NCI-H187 (cell line): Measurements from ENCODE around the gene PER2.

Source experiments
- DNase-seq, 2 experiments: peaks; one replicate each; lab custom pipeline; 2025; lab: John Stamatoyannopoulos, UW

The PER2 gene

DNA sequence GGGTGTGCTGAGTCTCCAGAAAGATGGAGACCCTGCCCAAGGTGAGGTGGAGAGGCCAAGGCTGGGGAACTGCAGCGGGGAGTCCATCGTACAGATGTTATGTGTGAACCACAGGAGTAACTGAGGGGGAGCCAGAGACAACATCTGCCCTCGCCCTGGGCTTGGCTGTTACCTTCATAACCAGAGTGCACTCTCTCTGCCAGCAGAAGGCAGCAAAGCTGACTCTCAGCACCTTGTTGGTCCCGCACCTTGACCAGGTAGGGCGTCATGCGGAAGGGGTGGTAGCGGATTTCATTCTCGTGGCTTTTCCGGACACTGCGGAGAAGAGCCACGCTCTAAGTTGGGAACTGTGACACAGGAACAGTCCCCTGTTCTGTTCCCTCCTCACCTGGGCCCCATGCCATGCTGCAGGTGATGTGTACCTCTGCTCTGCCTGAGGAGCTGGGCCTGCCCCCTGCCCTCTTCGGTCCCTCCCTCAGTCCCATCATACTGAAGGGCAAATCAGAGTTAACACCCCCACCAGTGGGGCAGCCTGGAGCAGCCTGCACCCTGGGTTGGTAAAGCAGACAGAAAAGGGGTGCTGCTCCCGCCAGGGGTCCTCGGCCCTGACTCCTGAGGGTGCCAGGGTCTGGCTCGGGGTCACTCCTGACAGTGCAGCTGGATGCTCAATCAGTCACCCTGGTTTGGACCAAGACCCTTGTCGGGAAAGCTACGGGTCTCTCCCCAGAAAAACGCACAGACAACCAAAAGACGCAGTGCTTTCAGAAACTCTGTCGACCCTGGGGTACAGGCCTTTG lies 20.3 kb downstream of the PER2 start:
- no peak for DNase-seq

DNA sequence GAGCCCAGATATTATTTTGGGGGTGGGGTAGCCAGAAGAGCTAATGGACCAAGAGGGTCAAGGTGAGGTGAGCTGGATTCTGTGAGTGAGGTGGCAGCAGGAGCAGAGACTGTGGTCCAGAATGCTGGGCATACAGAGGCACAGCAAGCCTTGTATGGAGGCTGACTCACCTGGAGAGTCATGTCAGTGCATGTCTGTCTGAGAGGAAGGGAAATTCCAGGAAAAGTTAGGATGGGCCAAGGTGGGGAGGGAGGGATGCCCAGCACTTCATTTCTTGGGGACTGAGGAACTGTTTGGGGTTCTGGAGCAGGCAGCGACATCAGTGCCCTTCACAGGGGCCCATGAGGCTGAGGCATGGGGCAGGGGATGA lies 21.1 kb downstream of the PER2 start:
- DNase-seq, result no peak

- DNase-seq, result no peak
Measured at GRCh38 chr2:238265605-238266004, 22.8 kb downstream of the PER2 start.

DNA sequence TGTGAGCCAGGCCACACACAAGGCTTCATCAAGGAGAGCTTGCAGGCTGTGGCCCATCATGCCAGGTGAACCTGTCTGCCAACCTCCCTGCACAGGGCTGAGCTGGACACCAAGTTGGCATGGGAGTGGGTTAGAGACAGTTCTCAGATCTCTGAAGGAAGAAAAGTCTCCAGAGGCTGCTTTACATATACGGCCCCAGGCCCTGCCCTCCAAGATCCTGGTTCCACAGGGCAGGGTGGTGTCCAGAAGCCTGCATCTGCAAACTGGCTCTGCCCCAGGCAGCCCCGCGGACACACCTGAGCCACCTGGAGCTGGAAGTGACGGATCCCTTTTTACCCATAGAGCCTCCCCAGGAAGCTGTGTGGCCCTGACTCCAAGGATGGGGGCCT lies 24.3 kb downstream of the PER2 start:
- DNase-seq, result no peak

DNA sequence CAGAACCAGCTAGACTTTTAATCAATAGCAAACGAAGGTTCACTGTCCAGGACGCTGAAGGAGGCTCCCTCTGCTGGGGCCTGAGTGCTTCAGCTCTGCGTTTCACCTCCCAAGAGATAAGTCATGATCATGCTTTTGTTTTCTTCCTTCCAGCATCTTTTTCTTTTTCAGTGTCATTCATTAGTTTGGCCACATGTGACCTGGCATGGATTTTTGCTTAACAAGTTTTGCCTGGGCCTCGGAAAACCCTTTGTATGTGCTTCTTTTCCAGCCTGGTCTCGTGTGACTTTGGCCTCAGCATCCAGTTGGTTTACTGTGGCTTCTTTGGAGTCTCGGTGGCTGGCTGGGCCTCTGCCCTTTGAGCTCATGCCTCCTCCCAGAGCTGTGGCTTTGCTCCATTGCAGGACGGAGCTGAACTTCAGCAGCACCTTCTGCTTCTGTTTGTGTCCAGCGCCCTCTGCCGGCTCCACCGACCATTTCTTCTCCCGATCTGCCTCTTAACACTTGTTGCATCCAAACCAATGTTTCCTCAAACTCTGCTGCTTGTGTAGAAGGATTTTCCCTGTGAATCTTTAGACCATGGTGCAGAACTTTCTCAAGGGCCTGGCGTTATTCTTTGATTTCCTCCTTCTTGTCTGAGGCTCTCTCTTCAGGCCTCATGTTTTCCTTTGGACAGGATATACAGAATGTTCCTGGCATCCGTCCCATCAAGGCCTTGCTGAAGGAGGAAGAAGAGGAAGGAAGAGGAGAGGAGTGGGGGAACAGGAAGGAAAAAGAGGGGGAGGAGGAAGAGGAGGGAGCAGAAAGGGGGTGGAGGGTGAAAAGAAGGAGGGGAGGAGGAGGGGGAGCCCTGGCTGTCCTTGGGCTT lies 25.0 kb downstream of the PER2 start:
- no peak for DNase-seq

DNA sequence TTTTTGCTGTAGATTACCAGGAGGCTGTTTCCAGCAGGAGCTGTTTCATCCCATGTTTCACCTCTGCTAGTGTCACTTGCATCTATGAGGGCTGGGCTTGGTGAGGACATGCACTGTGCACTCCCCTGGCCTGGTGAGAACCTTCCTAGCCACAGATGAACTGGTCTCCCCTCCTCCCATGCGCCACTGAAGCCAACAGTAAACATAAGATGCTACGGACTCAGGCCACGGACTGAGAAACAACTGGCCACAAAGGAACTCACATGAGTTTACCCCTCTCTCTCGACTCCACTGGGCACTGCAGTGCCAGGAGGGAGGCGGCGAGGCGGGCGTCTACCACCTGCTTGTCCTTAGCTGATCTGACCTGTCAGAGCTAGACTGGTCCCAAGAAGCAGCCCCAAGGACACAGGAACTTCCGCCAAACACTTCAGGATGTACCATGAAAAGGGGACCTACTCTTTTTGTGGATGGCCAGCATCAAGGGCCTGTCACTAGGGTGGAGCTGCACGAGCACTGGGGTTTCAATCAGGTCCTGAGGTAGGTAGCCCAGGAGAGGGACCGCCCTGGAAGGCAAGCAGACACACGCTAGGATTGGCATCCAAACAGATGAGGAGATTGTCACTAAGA lies 25.8 kb downstream of the PER2 start:
- DNase-seq, result no peak

- DNase-seq, result no peak
Measured at GRCh38 chr2:238261718-238262375, 26.6 kb downstream of the PER2 start.

GRCh38 chr2:238260883-238261282 lies 27.5 kb downstream of the PER2 start:
- no peak for DNase-seq

DNA sequence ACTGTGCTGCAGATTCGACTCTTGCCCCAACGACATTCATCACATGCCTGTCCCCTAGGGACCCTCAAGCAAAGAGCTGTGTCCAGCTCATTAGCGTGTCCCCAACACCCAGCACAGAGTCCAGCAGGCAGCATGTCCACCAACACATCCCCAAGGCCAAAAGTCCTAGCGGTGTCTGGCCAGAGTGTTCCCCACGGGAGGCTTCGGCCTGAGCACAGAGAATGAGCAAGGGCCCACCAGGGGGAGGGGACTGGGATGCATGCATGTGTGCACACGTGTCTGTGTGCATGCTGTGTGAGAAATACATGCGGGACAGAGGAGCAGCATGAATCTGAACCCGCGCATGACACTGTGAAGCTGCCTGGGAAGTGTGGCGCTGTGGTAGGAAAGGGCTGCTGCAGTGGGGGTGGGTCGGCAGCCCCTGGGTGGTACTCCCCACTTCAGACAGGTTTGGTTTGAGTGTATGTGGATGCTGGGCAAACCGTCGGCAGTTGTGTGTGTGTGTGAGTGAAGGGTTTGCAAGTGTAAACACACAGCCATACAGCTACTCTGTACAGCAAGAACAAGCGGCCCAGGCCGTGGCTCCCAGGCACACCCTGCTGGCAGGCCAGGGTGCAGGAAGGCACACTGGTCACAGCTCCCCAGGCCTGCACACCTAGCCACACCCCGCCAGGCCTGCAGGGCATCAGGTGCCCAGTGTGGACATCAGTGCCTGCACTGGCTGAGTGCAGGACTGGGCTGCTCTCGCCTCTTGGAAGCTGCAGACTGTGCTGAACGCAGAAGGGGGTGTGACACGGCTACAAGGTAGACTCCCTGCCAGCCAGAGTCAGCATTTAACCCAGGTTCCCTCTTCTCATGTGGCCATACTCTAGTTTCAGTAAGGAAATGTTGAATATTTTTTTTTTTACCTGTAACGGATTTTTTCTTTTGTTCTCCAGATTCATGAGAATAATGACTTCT lies 29.1 kb downstream of the PER2 start:
- DNase-seq, result no peak

- DNase-seq, result no peak
Measured at GRCh38 chr2:238257786-238258700, 30.4 kb downstream of the PER2 start.

DNA sequence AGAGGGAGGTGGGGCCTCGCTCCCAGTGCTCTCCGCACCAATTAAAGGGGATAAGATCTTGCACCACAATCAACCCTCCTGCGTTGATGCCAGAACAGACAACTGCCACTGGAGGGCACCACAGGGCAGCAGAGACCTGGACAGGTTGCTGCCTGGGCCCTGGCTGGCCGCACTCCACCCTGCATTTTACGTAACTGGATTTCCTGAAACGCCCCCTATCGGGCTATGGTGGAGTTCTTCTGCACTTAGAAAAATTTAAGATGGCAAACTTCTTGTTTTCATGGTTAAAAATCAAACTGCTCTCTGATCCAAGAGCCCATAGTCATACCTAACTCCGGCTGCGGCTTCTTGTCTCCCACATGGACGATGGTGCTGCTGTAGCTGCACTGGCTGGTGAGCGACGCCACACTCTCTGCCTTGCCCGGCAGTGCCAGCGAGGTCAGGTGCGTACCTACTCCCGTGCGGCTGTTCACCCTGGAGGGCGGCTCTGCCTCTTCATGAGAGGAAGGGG lies 31.8 kb downstream of the PER2 start:
- DNase-seq, result peak in 1 of 2 experiments; percentile 46

- DNase-seq, result no peak
Measured at GRCh38 chr2:238256111-238256510, 32.3 kb downstream of the PER2 start.

DNA sequence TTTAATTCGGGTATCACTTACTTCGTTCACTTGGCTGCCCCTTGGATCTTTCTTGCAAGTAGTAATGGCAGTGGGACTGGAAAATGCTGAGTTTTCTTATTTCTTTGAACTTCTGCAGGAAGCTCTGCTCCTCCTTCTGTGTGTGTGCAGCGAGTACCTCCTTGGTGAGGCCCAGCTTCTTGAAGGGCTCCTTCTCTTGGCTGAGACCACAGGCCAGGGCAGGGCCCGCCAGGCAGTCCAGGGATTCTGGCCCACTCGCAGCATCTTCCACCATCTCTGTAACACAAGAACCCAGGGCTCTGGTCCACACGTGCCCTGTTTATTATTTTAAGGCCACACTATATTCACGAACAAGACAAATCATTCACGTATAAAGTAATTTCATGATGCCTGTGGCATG lies 32.8 kb downstream of the PER2 start:
- no peak for DNase-seq

GRCh38 chr2:238255151-238255551 lies 33.3 kb downstream of the PER2 start:
- no peak for DNase-seq

DNA sequence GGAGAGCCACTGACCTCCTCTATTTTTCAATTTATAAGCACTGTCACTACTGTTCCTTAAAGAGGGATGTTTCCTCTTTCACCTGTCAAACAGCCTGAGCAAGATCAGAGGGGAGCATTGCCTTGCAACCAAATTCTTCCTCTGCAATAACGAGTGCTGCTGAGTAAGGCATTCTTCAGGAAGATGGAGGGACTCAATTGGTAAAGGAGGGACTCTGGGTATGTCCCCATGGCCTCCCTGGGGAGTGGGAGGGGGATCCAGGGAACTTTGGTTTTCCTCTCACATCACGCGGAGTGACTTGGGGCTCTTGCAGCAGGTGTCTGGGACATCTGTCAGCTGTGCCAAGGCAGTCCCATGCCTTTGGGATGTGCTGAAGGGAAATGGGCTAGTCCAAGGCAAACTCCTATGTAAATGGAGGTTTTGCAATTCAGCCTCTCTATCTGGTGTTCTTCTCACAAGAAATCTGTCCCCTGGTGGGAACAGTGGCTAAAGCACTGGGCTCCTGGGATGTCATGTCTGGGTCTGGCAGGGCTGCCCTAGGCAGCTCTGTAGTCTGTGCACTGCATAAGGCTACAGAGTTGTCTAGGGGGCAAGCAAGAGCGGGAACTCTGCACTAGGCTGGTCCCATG lies 34.2 kb downstream of the PER2 start:
- DNase-seq, result no peak

GRCh38 chr2:238252766-238253630 lies 35.4 kb downstream of the PER2 start:
- no peak for DNase-seq

DNA sequence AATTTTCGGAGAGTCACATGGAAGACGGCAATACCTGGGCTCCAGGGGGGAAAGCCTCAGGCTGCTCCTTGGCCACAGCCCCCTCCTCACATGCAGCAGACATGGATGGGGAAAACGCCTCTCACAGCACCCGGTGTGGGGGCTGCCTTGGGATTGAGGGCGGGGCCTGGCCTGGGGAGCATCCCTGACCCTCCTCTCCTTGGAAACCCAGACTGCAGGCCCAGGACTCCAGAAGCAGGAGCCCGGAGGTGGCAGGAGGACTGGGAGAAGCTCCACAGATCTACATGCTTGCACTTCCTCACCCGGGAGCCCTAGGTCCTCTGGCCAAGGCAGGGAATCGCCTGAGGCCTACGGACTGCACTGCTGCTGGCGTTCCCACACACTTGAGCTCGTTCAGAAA lies 36.4 kb downstream of the PER2 start:
- DNase-seq, result no peak

DNA sequence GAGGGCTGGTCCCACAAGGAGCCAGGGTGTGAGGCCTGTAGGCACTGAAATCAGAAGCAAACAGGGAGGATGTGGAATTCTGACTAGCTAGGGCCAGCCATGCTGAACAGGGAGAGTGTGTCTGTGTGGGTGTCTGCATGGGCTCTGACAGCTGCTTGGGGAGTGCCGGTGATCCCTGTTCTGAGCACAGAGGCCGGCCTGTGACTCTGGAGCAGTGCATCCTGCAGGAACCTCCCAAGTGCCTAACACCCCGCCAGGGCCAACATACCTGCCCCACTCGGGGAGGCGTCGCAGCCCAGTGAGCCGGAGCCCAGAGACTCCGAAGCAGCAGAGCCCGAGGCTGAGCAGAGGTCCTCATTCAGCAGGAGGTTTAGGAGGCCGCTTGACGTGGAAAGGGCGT lies 37.1 kb downstream of the PER2 start:
- DNase-seq, result no peak
